OCI-M2 (cell line): Measurements from ENCODE around the gene SIRPB1.
"Not testable (repeated sequence)": the region's sequence is repeated elsewhere in the genome, so short reads cannot be mapped to it uniquely, and the experiment has no call there.

Experiments used
- DNase-seq: peaks from one replicate; lab custom pipeline; 2025; ENCODE audit not compliant: unreplicated experiment; lab: John Stamatoyannopoulos, UW

SIRPB1 gene

DNA sequence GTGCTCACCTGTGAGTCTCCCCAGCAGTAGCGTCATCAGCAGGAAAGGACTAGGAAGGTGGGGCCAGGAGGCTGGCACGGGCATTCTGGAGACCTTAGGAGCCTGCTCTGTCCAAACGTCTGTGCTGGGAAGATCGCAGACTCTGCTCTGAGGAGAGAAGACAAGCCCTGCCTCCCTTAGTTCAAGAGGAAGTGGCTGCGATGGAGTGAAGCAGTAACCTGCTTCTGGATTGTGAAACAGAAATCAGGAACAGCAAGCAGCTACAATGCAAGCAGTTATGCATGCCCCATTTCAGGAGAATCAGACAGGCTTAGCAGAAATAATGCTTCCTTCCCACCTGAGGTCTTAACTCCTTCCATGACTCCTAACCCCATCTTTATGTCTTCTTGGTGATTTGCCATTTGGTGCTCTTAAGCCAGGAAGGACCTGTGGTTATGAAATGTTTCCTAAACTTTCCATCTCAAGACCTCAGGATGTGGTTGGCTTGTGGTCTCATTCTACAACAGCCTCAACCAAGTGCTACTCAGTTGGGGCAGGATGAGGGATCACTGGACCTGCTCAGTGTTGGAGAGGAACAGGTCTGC, at the start of gene SIRPB1:
SIRPB1 (minus strand) TSS at position 149 of the 584 bp plus-strand sequence; CDS start at position 84, 65 bp downstream.
- DNase-seq, result no peak

DNA sequence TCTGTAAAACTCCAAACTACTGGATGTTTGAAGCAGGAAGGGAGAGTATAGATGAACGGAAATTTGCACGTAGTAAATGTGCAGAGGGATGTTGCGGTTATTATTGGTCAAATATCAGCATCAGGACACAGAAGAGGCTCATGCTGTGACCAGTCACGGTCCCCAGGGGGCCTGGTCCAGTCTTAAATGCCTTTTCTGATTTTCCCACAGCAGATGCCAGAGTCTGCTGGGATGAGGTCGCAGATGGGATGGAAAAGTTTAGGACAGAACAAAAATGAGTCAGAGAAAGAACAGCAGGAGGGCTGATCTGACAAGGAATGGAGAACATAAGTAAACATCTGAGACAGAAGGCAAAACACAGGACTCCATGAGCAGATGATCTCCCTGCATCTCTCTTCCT, 49.5 kb upstream of the SIRPB1 start:
- no peak for DNase-seq

DNA sequence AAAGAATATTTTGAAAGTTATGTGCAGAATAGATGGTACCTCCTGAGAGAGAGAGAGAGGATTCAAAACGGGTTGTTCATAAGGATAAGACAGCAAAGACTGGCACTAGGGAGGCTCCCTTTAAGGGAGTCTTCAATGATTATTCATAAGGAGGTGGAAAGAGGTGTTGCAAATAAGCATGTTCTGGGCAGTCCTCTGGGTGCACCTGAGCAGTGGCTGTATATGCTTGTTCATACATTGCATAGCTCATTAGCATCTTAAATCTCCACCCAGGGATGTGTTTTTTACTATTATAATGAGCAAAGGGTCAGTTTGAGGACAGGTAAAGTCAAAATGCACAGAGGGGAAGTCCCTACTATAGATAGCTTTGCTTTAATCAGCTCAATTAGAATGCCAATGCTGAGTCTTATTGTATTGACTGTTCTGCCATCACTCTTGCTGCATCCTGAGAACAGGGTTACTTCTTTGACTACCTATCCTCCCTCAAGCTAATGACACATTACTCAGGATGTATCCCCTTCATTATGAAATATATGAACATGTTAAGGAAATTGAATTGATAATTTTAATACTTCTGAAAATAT, 47.8 kb upstream of the SIRPB1 start:
- DNase-seq, result no peak

DNA sequence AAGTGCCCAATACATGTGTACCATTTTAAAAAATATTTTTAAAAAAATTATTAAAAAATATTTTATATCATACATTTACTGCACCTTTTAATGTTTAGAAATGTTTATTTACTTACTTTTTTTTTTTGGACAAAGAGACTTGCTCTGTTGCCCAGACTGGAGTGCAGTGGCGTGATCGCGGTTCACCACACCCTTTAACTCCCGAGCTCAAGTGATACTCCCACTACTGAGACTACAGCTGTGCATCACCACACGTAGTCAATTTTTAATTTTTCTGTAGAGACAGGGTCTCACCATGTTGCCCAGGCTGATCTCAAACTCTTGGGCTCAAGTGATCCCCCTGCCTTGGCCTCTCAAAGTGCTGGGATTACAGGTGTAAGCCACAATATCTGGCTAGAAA, 47.0 kb upstream of the SIRPB1 start:
- no peak for DNase-seq

DNA sequence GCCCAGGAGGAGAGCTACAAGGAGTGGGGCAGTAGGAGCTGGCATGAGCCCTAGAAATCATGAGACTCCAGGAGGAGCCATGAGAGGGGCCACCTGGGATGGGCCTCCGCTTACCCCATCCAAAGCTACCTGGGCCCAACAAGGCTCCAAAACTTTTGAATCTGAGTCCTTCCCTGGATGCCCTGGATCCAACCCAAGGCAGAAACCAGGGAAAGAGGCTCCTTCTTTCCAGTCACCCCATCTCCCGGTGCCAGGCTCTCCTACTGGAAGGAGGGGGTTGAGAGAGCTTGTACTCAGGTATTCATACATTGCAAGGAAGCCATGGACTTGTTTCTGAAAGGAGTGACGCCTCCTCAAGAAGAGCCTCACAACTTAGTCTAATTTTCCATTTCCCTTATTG, 45.5 kb upstream of the SIRPB1 start:
- DNase-seq, result no peak

DNA sequence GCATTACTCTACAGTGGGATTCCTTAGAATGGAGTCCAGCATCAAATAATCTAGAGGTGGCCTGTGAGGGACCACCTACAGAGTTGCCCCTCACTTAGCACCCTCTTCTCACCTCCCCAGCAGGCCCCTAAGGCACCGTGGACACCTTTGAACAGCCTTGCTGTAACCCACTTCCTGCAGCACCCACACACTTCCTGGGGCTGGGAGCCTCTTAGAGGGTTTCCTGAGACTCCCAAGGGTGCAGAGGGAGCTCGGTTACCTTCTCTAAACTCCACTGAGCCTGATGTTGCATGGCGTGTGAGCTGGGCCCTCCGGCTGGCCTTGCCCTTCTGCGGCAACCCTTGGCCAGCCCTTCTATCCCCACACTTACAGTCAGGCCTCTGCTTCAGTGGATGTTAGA, 45.1 kb upstream of the SIRPB1 start:
- no peak for DNase-seq

DNA sequence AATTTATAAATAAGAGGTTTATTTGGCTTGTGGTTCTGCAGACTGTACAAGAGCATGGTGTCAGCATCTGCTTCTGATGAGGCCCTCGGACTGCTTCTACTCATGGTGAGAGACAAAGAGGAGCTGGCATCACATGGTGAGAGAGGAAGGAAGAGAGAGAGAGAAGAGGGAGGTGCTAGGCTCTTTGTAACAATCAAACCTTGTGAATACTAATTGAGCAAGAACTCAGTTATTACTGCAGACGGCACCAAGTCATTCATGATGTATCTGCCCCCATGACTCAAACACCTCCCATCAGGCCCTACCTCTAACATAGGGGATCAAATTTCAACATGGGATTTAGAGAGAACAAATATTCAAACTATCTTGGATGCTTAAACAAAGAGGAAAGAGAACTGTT, 44.1 kb upstream of the SIRPB1 start:
- no peak for DNase-seq

DNA sequence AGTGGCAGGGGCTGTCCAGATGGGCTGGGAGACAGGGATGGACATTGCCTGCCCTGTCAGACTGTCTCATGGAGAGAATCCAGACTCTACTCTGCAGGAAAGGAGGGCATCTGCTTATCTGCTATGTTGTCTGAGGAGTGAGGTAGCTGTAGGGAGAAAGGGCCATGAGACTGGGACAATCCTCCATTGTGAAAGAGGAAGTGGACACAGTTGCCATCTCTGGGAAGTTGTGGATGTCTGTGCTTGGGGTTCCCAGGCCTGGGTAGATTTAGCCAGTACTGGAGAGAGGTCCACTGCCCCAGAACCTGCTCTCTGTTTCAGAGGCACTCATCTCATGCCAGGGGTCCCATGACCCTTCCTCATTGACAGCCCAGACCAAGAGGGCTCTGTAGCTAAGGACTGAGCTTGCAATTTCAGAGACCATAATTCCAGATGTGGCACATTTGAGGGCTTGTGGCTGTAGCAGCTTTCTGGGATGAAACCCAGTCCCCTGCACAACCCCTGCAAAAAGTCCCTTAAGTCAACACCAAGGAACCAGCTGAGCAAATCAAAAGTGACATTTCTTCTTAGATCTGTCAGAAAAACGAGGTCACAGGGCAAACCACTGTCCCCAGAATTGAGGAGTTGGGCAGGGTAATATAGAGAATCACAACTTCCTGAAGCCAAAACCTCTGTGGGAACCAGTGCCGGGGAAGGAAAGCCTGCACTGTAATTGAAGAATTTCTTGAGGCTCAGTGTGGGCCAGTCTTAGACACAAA, 41.9 kb upstream of the SIRPB1 start:
- DNase-seq, result no peak

DNA sequence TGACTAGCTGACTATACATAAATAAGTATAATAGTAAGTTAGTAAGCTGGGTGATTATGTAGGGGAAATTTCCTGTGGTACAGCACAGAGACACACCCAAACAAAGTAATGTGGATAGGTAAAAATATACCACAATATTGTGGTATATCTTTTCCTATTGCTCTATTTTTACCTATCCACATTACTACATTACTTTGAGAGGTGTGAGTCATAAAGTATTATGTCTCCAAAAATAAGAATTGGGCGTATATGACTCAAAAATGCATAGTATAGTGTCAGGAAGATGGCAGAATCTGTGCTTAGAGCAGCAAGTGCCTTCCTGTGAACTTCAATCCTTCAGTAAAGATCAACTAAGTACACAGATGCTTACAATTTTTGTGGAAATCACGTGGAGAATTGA, 40.4 kb upstream of the SIRPB1 start:
- DNase-seq, result no peak

DNA sequence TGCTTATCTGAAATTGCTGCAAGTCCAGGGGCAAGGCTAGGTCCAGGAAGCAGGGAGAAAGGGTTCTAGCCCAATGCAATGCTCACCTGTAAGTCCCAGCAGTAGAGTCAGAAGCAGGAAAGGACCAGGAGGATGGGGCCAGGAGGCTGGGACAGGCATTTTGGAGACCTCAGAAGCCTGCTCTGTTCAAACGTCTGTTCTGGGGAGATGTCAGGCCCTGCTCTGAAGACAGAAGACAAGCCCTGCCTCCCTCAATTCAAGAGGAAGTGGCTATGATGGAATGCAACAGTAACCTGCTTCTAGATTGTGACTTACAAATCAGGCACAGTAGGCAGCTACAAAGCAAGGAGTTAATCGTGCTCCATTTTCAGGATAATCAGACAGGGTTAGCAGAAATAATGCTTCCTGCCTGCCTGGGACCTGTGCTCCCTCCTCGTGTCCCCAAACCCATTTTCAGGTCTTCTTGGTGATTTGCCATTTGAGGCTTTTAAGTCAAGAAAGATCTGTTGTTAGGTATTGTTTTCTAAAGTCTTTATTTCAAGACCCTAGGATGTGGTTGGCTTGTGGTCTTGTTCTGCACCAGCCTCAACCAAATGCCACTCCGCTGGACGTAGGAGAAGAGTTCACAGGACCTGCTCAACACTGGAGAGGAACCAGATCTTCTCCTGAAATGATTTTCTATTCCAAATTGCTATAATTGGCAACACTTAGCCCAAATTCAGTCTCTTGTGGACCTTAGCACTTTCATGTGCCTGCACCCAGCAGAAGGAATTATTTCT, 37.9 kb upstream of the SIRPB1 start, which contains the start of gene SIRPG:
SIRPG (minus strand) TSS at position 224 of the 779 bp plus-strand sequence; CDS start at position 159, 65 bp downstream.
- DNase-seq, result no peak

DNA sequence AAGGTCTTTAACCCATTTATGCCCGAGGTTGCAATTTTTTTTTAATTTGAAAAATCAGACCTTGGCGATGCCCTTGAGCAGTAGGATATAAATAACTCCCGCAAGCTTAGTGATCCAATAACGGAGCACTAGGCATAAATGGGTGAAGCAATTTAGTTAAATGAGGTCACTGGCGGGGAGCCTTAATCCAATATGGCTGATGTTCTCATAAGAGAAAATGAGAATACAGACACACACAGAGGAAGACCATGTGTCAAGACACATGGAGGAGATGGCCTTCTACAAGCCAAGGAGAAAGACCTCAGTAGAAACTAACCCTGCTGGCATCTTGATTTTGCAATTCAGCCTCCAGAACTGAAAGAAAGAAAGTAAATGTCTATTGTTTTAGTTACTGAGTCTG, 37.0 kb upstream of the SIRPB1 start:
- no peak for DNase-seq

DNA sequence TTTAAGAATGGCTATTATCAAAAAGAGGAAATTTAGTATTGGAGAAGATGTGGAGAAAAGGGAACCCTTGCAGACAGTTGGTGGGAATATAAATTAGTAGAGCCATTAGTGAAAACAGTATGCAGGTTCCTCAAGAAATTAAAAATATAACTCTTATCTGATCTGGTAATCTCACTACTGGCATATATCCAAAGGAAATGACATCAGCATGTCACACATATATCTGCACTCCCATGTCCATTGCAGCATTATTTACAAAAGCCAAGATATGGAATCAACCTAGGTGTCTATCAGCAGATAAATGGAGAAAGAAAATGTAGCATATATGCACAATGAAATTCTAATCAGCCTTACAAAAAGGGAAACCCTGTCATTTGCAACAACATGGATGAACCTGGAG, 35.2 kb upstream of the SIRPB1 start:
- no peak for DNase-seq

DNA sequence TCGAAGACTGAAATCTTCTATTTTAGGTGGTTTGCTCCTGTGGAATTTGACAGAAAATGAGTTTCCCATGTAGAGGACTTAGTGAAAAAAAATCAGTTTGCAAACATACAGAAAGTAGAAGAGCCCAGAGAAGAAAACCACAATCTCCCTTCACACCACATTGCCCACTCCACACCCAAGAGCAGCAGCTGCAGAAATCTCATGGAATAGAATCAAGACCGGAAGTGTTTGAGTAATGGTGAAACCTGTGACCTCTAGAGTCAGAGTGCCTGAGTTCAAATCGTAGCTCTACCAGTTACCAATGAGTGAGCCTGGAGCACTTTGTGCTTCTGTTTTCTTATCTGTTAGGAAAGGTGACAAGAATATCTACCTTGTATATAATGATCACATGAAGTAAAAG, 33.2 kb upstream of the SIRPB1 start:
- no peak for DNase-seq

DNA sequence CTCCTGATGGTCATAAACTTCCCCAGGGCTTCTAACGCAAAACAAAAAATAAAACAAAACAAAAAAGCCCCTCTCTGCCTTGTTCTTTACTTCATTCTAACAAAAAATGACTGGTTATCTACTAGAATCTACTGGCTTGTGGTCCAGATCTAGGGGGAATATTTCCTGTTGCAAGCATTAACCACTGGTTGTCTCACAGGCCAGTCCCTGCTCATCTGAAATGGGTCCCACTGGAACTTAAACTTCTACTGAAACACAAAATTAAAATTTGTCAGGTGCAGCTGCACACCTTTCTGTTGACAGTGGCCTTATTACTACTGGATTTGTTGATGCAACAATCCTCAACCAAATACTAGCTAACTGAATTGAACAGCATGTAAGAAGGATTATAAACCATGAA, 32.3 kb upstream of the SIRPB1 start:
- DNase-seq, result no peak

DNA sequence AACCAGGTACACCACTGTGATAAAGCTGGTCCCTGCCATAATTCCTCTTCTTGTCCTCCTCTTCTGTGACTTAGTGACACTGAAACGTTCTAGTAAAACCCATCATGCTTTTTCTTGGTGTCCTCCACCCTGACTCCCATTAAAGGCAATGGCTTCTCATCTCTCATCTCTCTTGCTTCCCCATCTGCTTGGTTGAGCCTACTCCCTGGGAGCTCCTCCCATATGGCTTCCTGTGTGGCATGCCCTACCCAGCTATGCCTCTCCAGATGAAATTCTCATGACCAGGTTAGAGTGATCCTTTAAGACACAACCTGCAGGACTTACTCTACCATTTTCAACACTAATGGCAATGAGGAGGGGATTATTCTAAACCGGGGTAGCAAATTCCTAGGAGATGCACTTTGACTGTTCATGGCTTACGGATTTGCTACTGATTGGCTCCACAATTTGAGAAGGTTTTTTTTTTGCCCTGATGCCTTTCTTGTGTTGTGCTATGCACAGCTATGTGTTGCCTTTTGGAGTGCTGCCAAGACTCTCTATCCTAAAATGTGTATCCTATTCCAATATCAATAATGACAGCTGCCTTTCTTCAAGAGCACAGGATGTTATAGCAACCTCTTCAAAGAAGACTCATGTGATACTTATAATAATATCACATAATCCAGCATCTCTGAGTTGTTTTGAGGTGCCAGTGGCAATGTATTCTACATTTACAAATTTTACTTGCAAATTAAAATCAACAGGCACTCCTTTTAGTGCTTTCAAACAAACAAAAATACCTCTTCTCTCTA, 31.7 kb upstream of the SIRPB1 start:
- no peak for DNase-seq

DNA sequence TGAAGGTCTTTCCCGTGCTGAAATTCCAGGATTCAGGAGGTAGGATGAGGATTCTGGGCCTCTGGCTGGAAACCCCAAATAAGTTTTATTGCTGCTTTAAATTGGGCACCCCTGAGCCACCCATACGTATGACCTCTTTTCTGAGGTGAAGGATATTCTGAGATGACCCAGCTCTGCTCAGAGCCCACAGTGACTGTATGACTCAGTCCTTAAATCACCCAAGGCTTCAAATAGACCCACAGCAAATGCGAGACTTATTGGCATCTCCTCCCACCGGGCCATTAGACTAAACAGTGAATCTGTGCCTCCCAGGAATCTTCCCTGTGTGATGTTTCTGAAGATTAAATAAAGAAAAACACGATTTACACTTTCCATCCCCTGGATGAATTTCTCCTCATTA, 28.3 kb upstream of the SIRPB1 start:
- no peak for DNase-seq

DNA sequence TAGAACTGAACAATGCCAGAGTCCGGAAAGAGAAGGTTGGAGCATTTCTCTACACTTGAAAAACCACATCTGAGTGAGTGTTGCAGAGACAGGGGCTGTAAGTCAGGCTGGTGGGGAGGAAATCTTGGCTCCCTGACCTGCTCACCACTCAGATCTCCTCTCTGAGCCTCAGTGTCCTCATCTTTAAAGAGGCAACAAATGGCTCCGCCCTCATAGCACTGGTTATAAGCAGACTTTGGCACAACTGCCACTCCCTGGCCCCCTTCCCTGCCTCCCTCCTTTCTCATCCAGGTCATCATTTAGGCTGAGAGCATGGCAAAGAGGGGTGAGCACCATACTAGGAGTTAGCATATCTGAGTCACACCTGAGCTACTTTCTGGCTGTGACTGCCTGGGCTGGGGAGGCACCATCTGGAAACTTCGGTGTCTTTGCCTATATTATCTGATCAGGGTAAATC, 27.2 kb upstream of the SIRPB1 start:
- no peak for DNase-seq

DNA sequence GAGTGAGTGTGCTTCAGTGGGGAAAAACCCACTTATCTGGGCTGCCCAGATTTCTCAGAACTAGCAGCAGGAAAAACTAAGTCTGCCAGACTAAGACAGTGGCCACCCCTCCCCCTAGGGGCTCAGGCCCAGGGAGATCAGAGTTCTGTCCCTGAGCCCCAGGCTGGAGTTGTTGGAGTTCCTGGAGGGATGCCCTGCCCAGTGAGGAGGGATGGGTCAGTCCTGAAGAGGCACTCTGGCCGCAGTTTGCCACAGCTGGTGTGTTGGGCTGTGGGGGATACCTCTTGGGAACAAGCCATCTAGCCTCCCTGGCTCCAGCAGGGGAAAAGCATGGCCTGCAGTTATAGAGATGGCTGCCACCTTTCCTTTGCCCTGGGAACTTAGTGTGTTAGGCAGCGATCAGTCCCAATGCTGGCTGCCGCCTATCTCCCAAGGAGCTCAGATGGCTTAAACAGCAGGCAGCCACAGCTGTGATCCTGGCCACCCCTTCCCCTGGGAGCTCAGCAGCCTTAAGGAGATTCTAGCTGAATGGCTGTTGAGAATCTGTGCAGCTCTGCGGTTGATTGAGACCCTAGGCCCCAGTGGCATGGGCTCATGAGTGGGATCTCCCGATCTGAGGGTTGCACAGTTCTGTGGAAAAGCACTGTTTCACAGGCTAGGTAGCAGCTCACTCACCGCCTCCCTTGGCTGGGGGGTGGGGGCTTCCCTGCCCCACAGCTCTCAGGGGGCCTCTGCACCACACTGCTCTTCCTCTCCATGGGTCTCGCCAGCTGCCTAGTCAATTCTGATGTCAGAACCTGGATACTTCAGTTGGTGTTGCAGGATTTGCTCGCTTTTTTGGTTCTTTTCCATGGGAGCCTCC, 24.5 kb upstream of the SIRPB1 start:
- DNase-seq, result no peak

DNA sequence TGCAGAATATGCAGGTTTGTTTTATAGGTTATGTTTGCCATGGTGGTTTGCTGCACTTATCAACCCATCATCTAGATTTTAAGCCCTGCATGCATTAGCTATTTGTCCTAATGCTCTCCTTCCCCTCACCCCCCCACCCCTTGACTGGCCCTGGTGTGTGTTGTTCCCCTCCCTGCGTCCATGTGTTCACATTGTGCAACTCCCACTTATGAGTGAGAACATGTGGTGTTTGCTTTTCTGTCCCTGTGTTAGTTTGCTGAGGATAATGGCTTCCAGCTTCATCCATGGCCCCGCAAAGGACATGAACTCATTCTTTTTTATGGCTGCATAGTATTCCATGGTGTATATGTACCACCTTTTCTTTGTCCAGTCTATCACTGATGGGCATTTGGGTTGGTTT, 18.8 kb upstream of the SIRPB1 start:
- DNase-seq, result not testable (repeated sequence)

DNA sequence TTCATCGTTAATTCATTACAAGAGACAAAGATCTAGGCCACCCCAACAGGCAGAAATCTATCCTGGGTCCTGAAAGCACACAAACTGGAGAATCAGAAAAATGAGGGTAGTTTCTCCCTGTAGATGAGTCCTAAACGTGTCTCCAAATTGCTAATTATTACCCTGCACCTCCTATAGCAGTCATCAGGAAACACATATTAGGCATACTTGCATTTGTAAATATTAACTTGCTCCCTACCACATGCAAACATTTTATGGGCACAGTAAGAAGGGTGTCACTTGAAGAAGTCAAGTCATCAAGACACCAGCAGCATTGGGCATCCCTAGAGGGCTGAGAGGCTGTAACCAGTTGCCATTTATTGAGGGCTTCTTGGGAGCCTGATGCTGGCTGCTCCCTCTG, 17.9 kb upstream of the SIRPB1 start:
- DNase-seq, result no peak
